Memory B cell (primary cell): ENCODE results near the gene GRID2.

Experiments
- ATAC-seq: fragments of 150-1000 bp; cut with Tn5 transposase; 2 replicates; pipeline ENCODE4 v1.10.0; 2021; ENCODE audit warnings: low read depth, mild to moderate bottlenecking, moderate library complexity
- DNase-seq, 2 donors: peaks; one replicate each; pipeline ENCODE4 v3.0.0; 2022; ENCODE audit warnings: low spot score in 2 of 2
- H3K27ac Mint-ChIP-seq: one replicate; pipeline ENCODE4 v1.8.0; 2022; ENCODE audit warnings: mild to moderate bottlenecking, moderate library complexity, mixed read lengths
- H3K27me3 Mint-ChIP-seq: one replicate; pipeline ENCODE4 v1.8.0; 2022; ENCODE audit warnings: mixed read lengths
- H3K36me3 Mint-ChIP-seq: one replicate; pipeline ENCODE4 v1.8.0; 2022; ENCODE audit warnings: mild to moderate bottlenecking, mixed read lengths
- H3K4me1 Mint-ChIP-seq: one replicate; pipeline ENCODE4 v1.8.0; 2022; ENCODE audit warnings: mixed read lengths
- H3K4me3 Mint-ChIP-seq: one replicate; pipeline ENCODE4 v1.8.0; 2022; ENCODE audit warnings: mild to moderate bottlenecking, moderate library complexity, mixed read lengths
- H3K9me3 Mint-ChIP-seq: one replicate; pipeline ENCODE4 v1.8.0; 2022; ENCODE audit warnings: mixed read lengths

GRID2 gene

GRCh38 chr4:92303621-92304027, at the start of gene GRID2:
GRID2 (plus strand) TSS chr4:92303966.
- Mint-ChIP-seq H3K4me3 (no peak within 1 kb of the TSS), H3K27me3 (peaks cover 6% of the 10 kb centered on the region), H3K27ac (no peak within 1 kb of the TSS), H3K36me3 (no peaks in the 10 kb centered on the region), H3K9me3 (no peaks in the 10 kb centered on the region), H3K4me1 (no peaks in the 10 kb centered on the region)
- ATAC-seq: no peak
- DNase-seq: no peak

GRCh38 chr4:92253986-92254671, 49.6 kb upstream of the GRID2 start:
- Mint-ChIP-seq H3K9me3 (peaks cover 11% of the 10 kb centered on the region), H3K4me1 (no peaks in the 10 kb centered on the region), H3K27me3 (no peaks in the 10 kb centered on the region), H3K27ac (no peak overlapping the region), H3K4me3 (no peak overlapping the region), H3K36me3 (no peaks in the 10 kb centered on the region)
- DNase-seq (no peak), ATAC-seq (no peak)

- H3K27me3 Mint-ChIP-seq: no peaks in the 10 kb centered on the region
- H3K27ac Mint-ChIP-seq: no peak overlapping the region
- no peaks in the 10 kb centered on the region for H3K36me3 Mint-ChIP-seq
These were observed 48.9 kb upstream of the GRID2 start for GRCh38 chr4:92254767-92255442.

GRCh38 chr4:92255920-92256244, 47.9 kb upstream of the GRID2 start:
- Mint-ChIP-seq H3K27me3 (no peaks in the 10 kb centered on the region), H3K4me3 (no peak overlapping the region), H3K27ac (no peak overlapping the region), H3K9me3 (peaks cover 9% of the 10 kb centered on the region), H3K36me3 (no peaks in the 10 kb centered on the region), H3K4me1 (no peaks in the 10 kb centered on the region)
- no peak for DNase-seq
- ATAC-seq: no peak

More at GRCh38 chr4:92254767-92255442, 48.9 kb upstream of the GRID2 start:
- Mint-ChIP-seq H3K4me3 (no peak overlapping the region), H3K4me1 (no peaks in the 10 kb centered on the region), H3K9me3 (peaks cover 9% of the 10 kb centered on the region)
- no peak for DNase-seq
- no peak for ATAC-seq

GRCh38 chr4:92257931-92258857, 45.6 kb upstream of the GRID2 start:
- ATAC-seq (no peak), DNase-seq (no peak)
- Mint-ChIP-seq H3K4me1 (no peaks in the 10 kb centered on the region), H3K27me3 (no peaks in the 10 kb centered on the region), H3K27ac (no peak overlapping the region), H3K4me3 (no peak overlapping the region), H3K9me3 (peaks cover 2% of the 10 kb centered on the region), H3K36me3 (no peaks in the 10 kb centered on the region)

- ATAC-seq: no peak
- H3K4me3 Mint-ChIP-seq: no peak overlapping the region
- DNase-seq: no peak
These were observed 42.5 kb upstream of the GRID2 start for GRCh38 chr4:92261256-92261655.

GRCh38 chr4:92262371-92262770, 41.4 kb upstream of the GRID2 start:
- no peaks in the 10 kb centered on the region for H3K36me3 Mint-ChIP-seq
- no peak overlapping the region for H3K27ac Mint-ChIP-seq
- H3K4me3 Mint-ChIP-seq: no peak overlapping the region
- ATAC-seq (no peak), DNase-seq (no peak)
- no peaks in the 10 kb centered on the region for H3K27me3 Mint-ChIP-seq
- no peaks in the 10 kb centered on the region for H3K9me3 Mint-ChIP-seq
- no peaks in the 10 kb centered on the region for H3K4me1 Mint-ChIP-seq

More at GRCh38 chr4:92261256-92261655, 42.5 kb upstream of the GRID2 start:
- Mint-ChIP-seq H3K4me1 (no peaks in the 10 kb centered on the region), H3K27ac (no peak overlapping the region), H3K27me3 (no peaks in the 10 kb centered on the region), H3K9me3 (peaks cover 2% of the 10 kb centered on the region), H3K36me3 (no peaks in the 10 kb centered on the region)

- ATAC-seq: no peak
- Mint-ChIP-seq H3K4me1 (no peaks in the 10 kb centered on the region), H3K4me3 (no peak overlapping the region), H3K9me3 (no peaks in the 10 kb centered on the region), H3K27ac (no peak overlapping the region), H3K36me3 (no peaks in the 10 kb centered on the region), H3K27me3 (no peaks in the 10 kb centered on the region)
- no peak for DNase-seq
These were observed 40.8 kb upstream of the GRID2 start for GRCh38 chr4:92263010-92263409.

GRCh38 chr4:92263575-92263974, 40.2 kb upstream of the GRID2 start:
- DNase-seq: no peak
- Mint-ChIP-seq H3K9me3 (no peaks in the 10 kb centered on the region), H3K27me3 (no peaks in the 10 kb centered on the region), H3K4me1 (no peaks in the 10 kb centered on the region), H3K27ac (no peak overlapping the region), H3K4me3 (no peak overlapping the region), H3K36me3 (no peaks in the 10 kb centered on the region)
- no peak for ATAC-seq

- no peaks in the 10 kb centered on the region for H3K9me3 Mint-ChIP-seq
- ATAC-seq: no peak
- no peaks in the 10 kb centered on the region for H3K27me3 Mint-ChIP-seq
- no peak overlapping the region for H3K27ac Mint-ChIP-seq
- H3K4me1 Mint-ChIP-seq: no peaks in the 10 kb centered on the region
- no peak for DNase-seq
- H3K4me3 Mint-ChIP-seq: no peak overlapping the region
- H3K36me3 Mint-ChIP-seq: no peaks in the 10 kb centered on the region
These were observed 39.6 kb upstream of the GRID2 start for GRCh38 chr4:92264163-92264562.

- Mint-ChIP-seq H3K27me3 (no peaks in the 10 kb centered on the region), H3K9me3 (no peaks in the 10 kb centered on the region), H3K36me3 (no peaks in the 10 kb centered on the region), H3K4me1 (no peaks in the 10 kb centered on the region), H3K27ac (no peak overlapping the region), H3K4me3 (no peak overlapping the region)
- no peak for DNase-seq
- ATAC-seq: no peak
These were observed 38.7 kb upstream of the GRID2 start for GRCh38 chr4:92265021-92265420.

GRCh38 chr4:92265798-92266197, 38.0 kb upstream of the GRID2 start:
- Mint-ChIP-seq H3K36me3 (no peaks in the 10 kb centered on the region), H3K4me3 (no peak overlapping the region), H3K9me3 (no peaks in the 10 kb centered on the region), H3K27ac (no peak overlapping the region), H3K27me3 (no peaks in the 10 kb centered on the region), H3K4me1 (no peaks in the 10 kb centered on the region)
- ATAC-seq (no peak), DNase-seq (no peak)

- H3K27me3 Mint-ChIP-seq: no peaks in the 10 kb centered on the region
- H3K9me3 Mint-ChIP-seq: no peaks in the 10 kb centered on the region
- DNase-seq (no peak), ATAC-seq (no peak)
- H3K36me3 Mint-ChIP-seq: no peaks in the 10 kb centered on the region
- no peak overlapping the region for H3K4me3 Mint-ChIP-seq
- H3K4me1 Mint-ChIP-seq: no peaks in the 10 kb centered on the region
- no peak overlapping the region for H3K27ac Mint-ChIP-seq
These were observed 37.2 kb upstream of the GRID2 start for GRCh38 chr4:92266521-92266920.

- no peaks in the 10 kb centered on the region for H3K36me3 Mint-ChIP-seq
- no peak for DNase-seq
- H3K4me1 Mint-ChIP-seq: no peaks in the 10 kb centered on the region
- H3K27ac Mint-ChIP-seq: no peak overlapping the region
- no peak overlapping the region for H3K4me3 Mint-ChIP-seq
- no peak for ATAC-seq
- no peaks in the 10 kb centered on the region for H3K9me3 Mint-ChIP-seq
- H3K27me3 Mint-ChIP-seq: no peaks in the 10 kb centered on the region
These were observed 35.1 kb upstream of the GRID2 start for GRCh38 chr4:92268642-92269041.
